Panc1 (cell line): ENCODE measurements around the gene SGCA.

Experiments used
- CTCF ChIP-seq: fragments of 450-650 bp; IDR thresholded peaks from 2 replicates; pipeline ENCODE4 v1.5.1; 2017; ENCODE audit warnings: mild to moderate bottlenecking
- REST ChIP-seq, 2 experiments: IDR thresholded peaks; 2 replicates each; pipeline ENCODE4 v1.6.1; 2011 to 2012; ENCODE audit warnings: low read depth in 2 of 2, control low read depth in 1 of 2, low read length in 1 of 2, mild to moderate bottlenecking in 1 of 2, moderate library complexity in 1 of 2; ENCODE audit not compliant: insufficient read depth in 1 of 2

- TF ChIP-seq CTCF (no peak), REST (IDR thresholded peaks at IDR 0.05; ENCODE audit: insufficient read depth in 1 of 2, low read depth in 2 of 2, low read length in 1 of 2) (no peak)
Measured at GRCh38 chr17:50166518-50167181, 845 bp downstream of the SGCA start.
